ENCODE measurements around the gene NAA25.
"Not testable (repeated sequence)": the region's sequence is repeated elsewhere in the genome, so short reads cannot be mapped to it uniquely, and the experiment has no call there.

The NAA25 gene

GRCh38 chr12:112116232-112117060, 7.9 kb upstream of the NAA25 start:
- DNase-seq (ENCODE audit: low spot score), result peak; percentile 91

- DNase-seq (ENCODE audit: low spot score), result no peak
These were observed 6.9 kb upstream of the NAA25 start for GRCh38 chr12:112115259-112116045.

GRCh38 chr12:112112409-112113133, 4.0 kb upstream of the NAA25 start:
- DNase-seq (ENCODE audit: low spot score), result no peak

- no peak for DNase-seq (ENCODE audit: low spot score)
These were observed 3.3 kb upstream of the NAA25 start for GRCh38 chr12:112111931-112112330.

- DNase-seq (ENCODE audit: low spot score), result not testable (repeated sequence)
These were observed 2.4 kb upstream of the NAA25 start for GRCh38 chr12:112110787-112111662.

GRCh38 chr12:112107306-112108201, 1.0 kb downstream of the NAA25 start:
- peak; percentile 35 for DNase-seq (ENCODE audit: low spot score)

GRCh38 chr12:112105891-112106290, 2.7 kb downstream of the NAA25 start:
- DNase-seq (ENCODE audit: low spot score), result no peak

GRCh38 chr12:112103758-112104503, 4.7 kb downstream of the NAA25 start:
- DNase-seq (ENCODE audit: low spot score), result no peak

- not testable (repeated sequence) for DNase-seq (ENCODE audit: low spot score)
These were observed 5.8 kb downstream of the NAA25 start for GRCh38 chr12:112102746-112103145.

GRCh38 chr12:112102127-112102526, 6.5 kb downstream of the NAA25 start:
- DNase-seq (ENCODE audit: low spot score), result no peak

GRCh38 chr12:112100500-112100899, 8.1 kb downstream of the NAA25 start:
- DNase-seq (ENCODE audit: low spot score), result not testable (repeated sequence)

GRCh38 chr12:112097641-112098040, 10.9 kb downstream of the NAA25 start:
- no peak for DNase-seq (ENCODE audit: low spot score)

- DNase-seq (ENCODE audit: low spot score), result no peak
These were observed 11.9 kb downstream of the NAA25 start for GRCh38 chr12:112096667-112097066.

GRCh38 chr12:112096070-112096469, 12.5 kb downstream of the NAA25 start:
- DNase-seq (ENCODE audit: low spot score), result no peak

- DNase-seq (ENCODE audit: low spot score), result no peak
These were observed 17.0 kb downstream of the NAA25 start for GRCh38 chr12:112091563-112091962.

- DNase-seq (ENCODE audit: low spot score), result no peak
These were observed 20.7 kb downstream of the NAA25 start for GRCh38 chr12:112087851-112088250.

GRCh38 chr12:112087055-112087850, 21.3 kb downstream of the NAA25 start:
- no peak for DNase-seq (ENCODE audit: low spot score)

GRCh38 chr12:112066566-112066965, 42.0 kb downstream of the NAA25 start:
- DNase-seq (ENCODE audit: low spot score), result no peak
